Brain microvascular endothelial cell (primary cell): ENCODE data around the gene GSTM5.
A peak's percentile ranks its signal among the peaks of the same experiment; 100 is the strongest.

Experiments used
- DNase-seq: peaks from one replicate; pipeline ENCODE4 v3.0.0-alpha.2; 2020
- H3K27ac ChIP-seq: fragments of 250-450 bp; sonication (Bioruptor Pico); 2 replicates; pipeline ENCODE4 v1.5.1; 2020; ENCODE audit warnings: mild to moderate bottlenecking, moderate library complexity
- H3K27me3 ChIP-seq: fragments of 250-450 bp; sonication (Bioruptor Pico); replicated peaks from 2 replicates; pipeline ENCODE4 v1.5.1; 2020; ENCODE audit warnings: mild to moderate bottlenecking
- H3K36me3 ChIP-seq: fragments of 250-450 bp; sonication (Bioruptor Pico); replicated peaks from 2 replicates; pipeline ENCODE4 v1.5.1; 2020; ENCODE audit warnings: mild to moderate bottlenecking
- H3K4me3 ChIP-seq: 2 replicates; pipeline ENCODE4 v1.5.1; 2011; ENCODE audit warnings: low read depth, mild to moderate bottlenecking, control low read depth, low read length, moderate library complexity
- CTCF ChIP-seq: IDR thresholded peaks from 2 replicates; pipeline ENCODE4 v1.5.1; 2011; ENCODE audit warnings: low read depth, mild to moderate bottlenecking, moderate library complexity, low read length, control low read depth, inconsistent platforms; ENCODE audit errors: missing control alignments
- in situ Hi-C: cut with HindIII; loops from 2 replicates; pipeline ENCODE4 v1.10.0; 2017; ENCODE audit warnings: low sequenced_read_pairs, low pct_ligation_motif_present

Gene GSTM5

GRCh38 chr1:109716121-109716520 lies 4.1 kb downstream of the GSTM5 start:
- Histone ChIP-seq H3K27me3 (no peaks in the 10 kb centered on the region), H3K4me3 (no peak overlapping the region), H3K36me3 (no peaks in the 10 kb centered on the region), H3K27ac (no peak overlapping the region)
- TF ChIP-seq CTCF = no peak
- in situ Hi-C loops = no loop called here
- no peak for DNase-seq

GRCh38 chr1:109716570-109717090 lies 4.6 kb downstream of the GSTM5 start:
- TF ChIP-seq CTCF = no peak
- Histone ChIP-seq H3K4me3 (no peak overlapping the region), H3K27ac (no peak overlapping the region), H3K27me3 (no peaks in the 10 kb centered on the region), H3K36me3 (no peaks in the 10 kb centered on the region)
- no peak for DNase-seq
- in situ Hi-C loops = no loop called here

- no peak for DNase-seq
- TF ChIP-seq CTCF = no peak
- Histone ChIP-seq H3K27me3 (no peaks in the 10 kb centered on the region), H3K4me3 (no peak overlapping the region), H3K27ac (no peak overlapping the region), H3K36me3 (no peaks in the 10 kb centered on the region)
- in situ Hi-C loops = no loop called here
Measured at GRCh38 chr1:109717729-109718128, 5.7 kb downstream of the GSTM5 start.

- Histone ChIP-seq H3K27me3 (no peaks in the 10 kb centered on the region), H3K27ac (no peak overlapping the region), H3K4me3 (no peak overlapping the region), H3K36me3 (no peaks in the 10 kb centered on the region)
- DNase-seq = no peak
- in situ Hi-C loops = no loop called here
- TF ChIP-seq CTCF = no peak
Measured at GRCh38 chr1:109718495-109718894, 6.4 kb downstream of the GSTM5 start.

GRCh38 chr1:109719337-109719837 lies 7.3 kb downstream of the GSTM5 start:
- H3K27ac ChIP-seq = peak overlapping the region; percentile 52
- no peaks in the 10 kb centered on the region for H3K36me3 ChIP-seq
- H3K27me3 ChIP-seq = no peaks in the 10 kb centered on the region
- H3K4me3 ChIP-seq = no peak overlapping the region
- peak; percentile 25 for DNase-seq
- in situ Hi-C loops = no loop called here
- no peak for TF ChIP-seq CTCF

GRCh38 chr1:109721042-109721441 lies 9.0 kb downstream of the GSTM5 start:
- Histone ChIP-seq H3K27me3 (no peaks in the 10 kb centered on the region), H3K4me3 (no peak overlapping the region), H3K36me3 (no peaks in the 10 kb centered on the region), H3K27ac (no peak overlapping the region)
- DNase-seq = no peak
- in situ Hi-C loops = no loop called here
- TF ChIP-seq CTCF = no peak
